HUDEP-2 (cell line): Measurements from ENCODE around the gene GABBR2.

Experiments
- DNase-seq, 76 experiments: peaks; one replicate each; lab custom pipeline; 2025; ENCODE audit not compliant: unreplicated experiment in 76 of 76; lab: John Stamatoyannopoulos, UW

GABBR2 gene

GRCh38 chr9:98708933-98709911 is at the start of gene GABBR2:
Gene GABBR2, minus strand, starts transcription at chr9:98708935. Its CDS starts 198 bp downstream, at chr9:98708737.
- DNase-seq = no peak

- no peak for DNase-seq
Measured at GRCh38 chr9:98755006-98755618, 46.4 kb upstream of the GABBR2 start.

GRCh38 chr9:98751210-98751609 is 42.5 kb upstream of the GABBR2 start:
- no peak for DNase-seq

- no peak for DNase-seq
Measured at GRCh38 chr9:98750364-98751060, 41.8 kb upstream of the GABBR2 start.

GRCh38 chr9:98747476-98747875 is 38.7 kb upstream of the GABBR2 start:
- no peak for DNase-seq

GRCh38 chr9:98745470-98745869 is 36.7 kb upstream of the GABBR2 start:
- no peak for DNase-seq

GRCh38 chr9:98743818-98744611 is 35.3 kb upstream of the GABBR2 start:
- DNase-seq = no peak

GRCh38 chr9:98743329-98743728 is 34.6 kb upstream of the GABBR2 start:
- DNase-seq = no peak

GRCh38 chr9:98742325-98743280 is 33.9 kb upstream of the GABBR2 start:
- no peak for DNase-seq

GRCh38 chr9:98740226-98740881 is 31.6 kb upstream of the GABBR2 start:
- DNase-seq = no peak

GRCh38 chr9:98738741-98739140 is 30.0 kb upstream of the GABBR2 start:
- no peak for DNase-seq

GRCh38 chr9:98736226-98736625 is 27.5 kb upstream of the GABBR2 start:
- no peak for DNase-seq

GRCh38 chr9:98732801-98733200 is 24.1 kb upstream of the GABBR2 start:
- no peak for DNase-seq

- no peak for DNase-seq
Measured at GRCh38 chr9:98732091-98732490, 23.4 kb upstream of the GABBR2 start.

GRCh38 chr9:98730871-98731270 is 22.1 kb upstream of the GABBR2 start:
- DNase-seq = no peak

- no peak for DNase-seq
Measured at GRCh38 chr9:98728500-98728899, 19.8 kb upstream of the GABBR2 start.

GRCh38 chr9:98727428-98727827 is 18.7 kb upstream of the GABBR2 start:
- no peak for DNase-seq

GRCh38 chr9:98726735-98727134 is 18.0 kb upstream of the GABBR2 start:
- DNase-seq = no peak
